Activated CD4-positive, CD25-positive, alpha-beta regulatory T cell treated with anti-CD3 and anti-CD28 coated beads, Interleukin-2, amount 50 U/mL, for 72 hours (primary cell): ENCODE results near the gene SLAIN2.
A peak's percentile ranks its signal among the peaks of the same experiment; 100 is the strongest.
"Not testable (repeated sequence)": the region's sequence is repeated elsewhere in the genome, so short reads cannot be mapped to it uniquely, and the experiment has no call there.

Experiments used
- DNase-seq: peaks from one replicate; pipeline ENCODE4 v3.0.0; 2021

The SLAIN2 gene

DNA sequence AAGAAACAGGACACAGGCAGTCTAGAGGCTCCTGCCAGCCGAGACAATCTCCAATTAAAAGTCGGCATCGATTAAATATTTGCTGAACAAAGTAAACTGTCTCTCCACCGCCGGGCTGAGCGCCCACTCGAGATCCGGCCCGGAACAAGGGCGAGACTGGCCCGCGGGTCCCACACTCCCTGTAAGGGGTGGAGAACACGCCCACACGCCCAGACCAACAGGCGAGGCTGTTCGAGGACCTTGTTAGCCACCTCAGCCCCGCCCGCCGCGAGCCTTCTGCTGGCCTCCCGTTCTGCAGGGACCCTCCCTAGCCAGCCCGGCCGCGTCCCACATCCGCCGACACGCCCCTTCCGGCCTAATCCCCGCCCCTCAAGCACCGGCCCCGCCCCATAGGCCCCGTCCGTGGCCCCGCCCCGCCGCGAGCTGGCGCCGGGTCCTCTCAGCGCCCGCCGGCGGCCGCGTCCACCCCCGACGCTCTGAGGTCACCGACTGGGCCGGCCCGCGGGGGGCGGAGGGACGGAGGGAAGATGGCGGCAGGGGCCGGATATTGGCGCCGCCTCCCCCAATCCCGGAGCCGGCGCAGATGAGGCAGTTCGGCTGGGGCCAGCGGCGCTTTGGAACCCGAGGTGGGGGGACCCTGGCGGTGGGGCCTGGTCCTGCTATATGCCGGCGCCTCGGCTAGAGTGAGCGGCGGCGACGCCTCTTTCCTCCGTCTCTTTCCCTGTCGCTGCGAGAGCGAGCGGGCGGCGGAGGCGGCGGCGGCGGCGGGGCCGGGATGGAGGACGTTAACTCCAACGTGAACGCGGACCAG is at the start of gene SLAIN2:
Gene SLAIN2 (plus strand): TSS at position 565 of the 811 bp plus-strand sequence. CDS start 211 bp downstream, at position 776.
- DNase-seq: peak; percentile 100

DNA sequence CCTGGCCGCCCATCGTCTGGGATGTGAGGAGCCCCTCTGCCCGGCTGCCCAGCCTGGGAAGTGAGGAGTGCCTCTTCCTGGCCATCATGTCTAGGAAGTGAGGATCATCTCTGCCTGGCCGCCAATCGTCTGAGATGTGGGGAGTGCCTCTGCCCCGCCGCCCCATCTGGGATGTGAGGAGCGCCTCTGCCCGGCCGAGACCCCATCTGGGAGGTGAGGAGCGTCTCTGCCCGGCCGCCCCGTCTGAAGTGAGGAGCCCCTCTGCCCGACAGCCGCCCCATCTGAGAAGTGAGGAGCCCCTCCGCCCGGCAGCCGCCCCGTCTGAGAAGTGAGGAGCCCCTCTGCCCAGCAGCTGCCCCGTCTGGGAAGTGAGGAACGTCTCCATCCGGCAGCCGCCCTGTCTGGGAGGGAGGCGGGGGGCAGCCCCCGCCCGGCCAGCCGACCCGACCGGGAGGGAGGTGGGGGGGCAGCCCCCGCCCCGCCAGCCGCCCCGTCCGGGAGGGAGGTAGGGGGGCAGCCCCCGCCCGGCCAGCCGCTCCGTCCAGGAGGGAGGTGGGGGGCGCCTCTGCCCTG is 49.0 kb upstream of the SLAIN2 start:
- DNase-seq: not testable (repeated sequence)

DNA sequence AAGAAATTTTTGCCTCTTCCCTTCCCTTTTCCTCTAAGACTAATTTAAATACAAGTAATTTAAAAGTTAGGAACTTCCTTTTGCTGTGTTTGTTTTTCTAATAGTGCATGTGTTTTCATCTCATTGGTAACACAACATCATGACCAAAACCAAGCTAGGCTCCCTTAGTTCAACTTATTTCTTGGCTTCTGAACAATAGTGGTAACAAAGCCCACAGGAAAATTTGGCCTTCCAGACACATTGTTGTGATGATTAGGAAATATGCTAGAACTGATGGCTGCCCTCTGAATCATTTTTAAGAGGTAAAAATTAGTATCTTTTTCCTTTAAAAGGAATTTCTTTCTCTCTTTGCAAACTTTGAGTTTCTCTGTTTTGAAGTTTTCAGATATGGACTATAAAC is 46.2 kb upstream of the SLAIN2 start:
- no peak for DNase-seq

DNA sequence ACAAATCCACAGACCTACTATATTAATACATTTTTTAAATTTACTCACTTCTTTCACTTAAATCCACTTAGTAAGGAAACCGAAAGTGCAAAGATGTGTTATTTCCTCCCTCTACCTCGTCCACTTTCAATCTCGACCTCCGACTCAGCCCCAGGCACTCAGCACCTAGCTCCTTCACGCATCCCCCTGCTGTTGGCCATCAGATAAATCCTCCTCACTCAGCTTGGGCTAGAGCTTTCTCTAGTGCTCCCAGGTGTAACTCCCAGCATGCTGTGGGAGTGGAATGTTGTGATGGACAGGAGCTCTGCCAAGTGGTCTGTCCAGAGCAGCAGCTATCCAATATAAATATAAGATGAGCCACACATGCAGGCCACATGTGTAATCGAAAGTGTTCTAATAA is 45.0 kb upstream of the SLAIN2 start:
- DNase-seq: no peak

DNA sequence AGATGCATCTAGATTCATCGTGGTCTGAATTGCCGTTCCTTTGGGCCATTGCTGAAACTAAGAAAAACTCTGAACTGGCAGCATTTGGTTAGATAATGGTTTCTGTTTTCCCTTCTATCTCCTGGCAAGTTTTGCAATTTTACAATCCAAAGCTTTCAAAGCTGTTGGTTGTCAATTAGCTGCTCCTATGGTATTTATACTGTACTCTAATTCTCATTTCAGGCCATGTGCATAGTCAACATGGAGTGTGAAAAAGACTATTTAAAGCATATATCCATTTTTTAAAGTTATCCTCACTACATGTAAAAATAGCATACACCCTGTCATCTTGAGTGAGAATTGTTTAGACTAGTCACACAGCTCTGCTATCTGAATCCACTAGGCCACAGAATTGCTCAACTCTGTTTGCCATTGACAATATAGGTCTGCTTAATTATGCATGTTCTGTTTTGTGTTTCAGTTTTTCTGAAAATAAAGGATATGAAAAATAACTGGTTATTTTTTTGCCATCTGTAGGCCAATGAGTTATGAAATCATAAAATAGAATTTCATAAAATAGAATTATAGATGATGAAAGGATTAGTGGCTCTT is 44.0 kb upstream of the SLAIN2 start:
- no peak for DNase-seq

DNA sequence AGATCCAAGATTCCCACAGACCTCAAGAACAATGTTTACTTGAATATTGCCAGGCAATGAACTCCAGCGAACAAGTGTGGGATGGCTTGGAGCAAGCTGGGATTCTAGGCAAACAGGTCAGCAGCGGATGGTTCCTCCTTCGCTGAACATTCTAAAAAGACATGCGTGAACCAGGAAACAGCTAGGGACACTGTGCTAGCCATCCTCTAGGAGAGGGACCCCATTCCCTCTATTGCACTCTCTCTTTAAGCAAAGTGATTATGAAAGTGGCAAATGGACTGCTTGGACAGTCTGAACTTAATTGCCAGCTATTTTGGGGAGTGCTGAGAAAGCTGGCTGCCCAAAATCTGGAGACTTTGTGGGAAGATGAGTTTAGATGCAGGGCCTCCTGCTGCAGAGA is 41.8 kb upstream of the SLAIN2 start:
- DNase-seq: no peak

DNA sequence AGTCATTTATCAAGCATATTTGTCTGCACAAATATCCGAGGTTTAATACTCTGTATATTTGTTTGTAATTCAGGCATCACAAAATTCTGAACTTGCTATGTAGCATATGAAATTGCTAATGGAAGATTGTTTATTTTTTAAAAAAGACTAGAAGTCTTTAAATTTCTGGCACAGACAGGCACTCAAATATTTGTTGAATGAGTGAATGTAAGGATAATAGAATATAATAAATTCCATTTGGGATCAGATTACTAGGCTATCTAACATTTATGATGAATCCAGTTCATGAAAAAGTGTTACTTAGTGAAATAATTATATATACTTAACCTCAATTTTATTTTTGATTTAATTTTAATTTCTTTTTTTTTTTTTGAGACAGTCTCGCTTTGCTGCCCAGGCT is 41.3 kb upstream of the SLAIN2 start:
- DNase-seq: no peak

DNA sequence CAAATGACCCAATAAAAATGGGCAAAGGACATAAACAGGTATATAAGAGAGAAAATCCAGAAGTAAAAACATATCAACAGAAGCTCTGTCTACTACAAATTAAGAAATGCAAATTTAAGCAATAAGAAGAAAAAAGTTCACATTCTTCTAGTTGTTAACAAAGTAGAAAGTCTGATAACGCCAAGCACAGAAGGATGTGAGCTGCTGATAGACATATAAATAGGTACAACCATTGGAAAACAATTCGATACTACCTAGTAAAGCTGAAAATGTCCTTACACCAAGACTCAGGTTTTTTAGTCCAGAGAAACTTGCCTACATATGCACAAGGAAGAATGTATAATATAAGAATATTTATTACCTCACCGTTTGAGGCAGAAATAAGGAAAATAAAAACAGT is 35.8 kb upstream of the SLAIN2 start:
- DNase-seq: no peak

DNA sequence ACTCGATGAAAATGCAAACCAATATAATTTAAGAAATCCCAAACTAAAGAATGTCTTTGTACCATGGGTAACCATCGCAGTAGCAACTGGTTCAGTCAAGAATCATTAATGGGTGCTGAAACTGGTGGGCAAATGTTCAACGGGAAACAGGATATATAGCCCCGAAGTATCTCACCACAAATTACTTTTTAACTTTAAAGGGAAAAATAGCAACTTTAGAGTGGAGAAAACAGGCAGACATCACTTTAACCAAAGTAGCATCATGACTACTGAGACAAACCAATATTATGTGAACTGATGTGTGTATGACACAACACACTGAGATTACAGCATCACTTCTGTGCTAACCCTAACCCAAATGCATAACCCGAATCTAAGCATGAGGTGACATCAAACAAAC is 33.8 kb upstream of the SLAIN2 start:
- no peak for DNase-seq

DNA sequence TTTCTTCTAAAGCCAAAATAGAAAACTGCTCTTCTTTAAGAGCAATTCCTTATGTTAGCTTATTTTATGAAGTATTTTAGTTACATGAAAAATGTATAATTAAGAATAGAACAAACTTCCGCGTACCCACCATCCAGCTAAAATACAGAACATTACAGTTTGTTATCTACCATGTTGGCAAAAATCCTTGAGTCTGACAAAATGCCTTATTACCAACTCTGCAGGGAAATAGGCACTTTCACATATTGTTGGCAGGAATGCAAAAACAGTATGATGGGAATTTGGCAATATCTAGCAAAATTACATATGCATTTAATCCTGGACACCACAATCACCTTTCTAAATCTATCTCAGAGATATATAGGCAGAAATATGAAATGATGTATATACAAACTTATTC is 32.4 kb upstream of the SLAIN2 start:
- DNase-seq: no peak

DNA sequence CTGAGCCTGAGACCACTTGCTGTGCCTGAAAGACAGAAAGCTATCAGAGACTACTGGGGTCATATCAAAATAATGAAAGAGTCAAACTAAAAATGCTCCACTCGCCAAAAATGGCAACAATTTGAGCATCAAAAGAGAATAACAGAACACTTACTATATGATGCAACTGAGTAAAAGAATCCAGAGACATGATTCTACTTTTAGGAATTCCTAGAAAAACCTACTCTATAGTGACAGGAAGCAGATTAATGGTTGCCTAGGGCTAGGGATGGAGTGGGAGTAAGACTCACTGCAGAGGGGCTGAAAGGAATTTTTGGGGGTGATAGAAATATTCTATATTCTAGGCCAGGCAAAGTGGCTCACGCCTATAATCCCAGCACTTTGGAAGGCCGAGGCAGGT is 29.4 kb upstream of the SLAIN2 start:
- no peak for DNase-seq

DNA sequence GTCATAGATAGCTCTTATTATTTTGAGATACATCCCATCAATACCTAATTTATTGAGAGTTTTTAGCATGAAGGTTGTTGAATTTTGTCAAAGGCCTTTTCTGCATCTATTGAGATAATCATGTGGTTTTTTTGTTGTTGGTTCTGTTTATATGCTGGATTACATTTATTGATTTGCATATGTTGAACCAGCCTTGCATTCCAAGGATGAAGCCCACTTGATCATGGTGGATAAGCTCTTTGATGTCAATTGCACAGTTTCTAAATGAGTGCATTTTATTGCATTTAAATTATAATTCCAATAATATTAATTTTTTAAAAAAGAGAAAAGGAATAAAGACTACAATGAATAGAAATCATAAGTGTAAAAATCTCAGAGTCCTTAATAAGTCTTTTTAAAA is 26.6 kb upstream of the SLAIN2 start:
- DNase-seq: not testable (repeated sequence)

DNA sequence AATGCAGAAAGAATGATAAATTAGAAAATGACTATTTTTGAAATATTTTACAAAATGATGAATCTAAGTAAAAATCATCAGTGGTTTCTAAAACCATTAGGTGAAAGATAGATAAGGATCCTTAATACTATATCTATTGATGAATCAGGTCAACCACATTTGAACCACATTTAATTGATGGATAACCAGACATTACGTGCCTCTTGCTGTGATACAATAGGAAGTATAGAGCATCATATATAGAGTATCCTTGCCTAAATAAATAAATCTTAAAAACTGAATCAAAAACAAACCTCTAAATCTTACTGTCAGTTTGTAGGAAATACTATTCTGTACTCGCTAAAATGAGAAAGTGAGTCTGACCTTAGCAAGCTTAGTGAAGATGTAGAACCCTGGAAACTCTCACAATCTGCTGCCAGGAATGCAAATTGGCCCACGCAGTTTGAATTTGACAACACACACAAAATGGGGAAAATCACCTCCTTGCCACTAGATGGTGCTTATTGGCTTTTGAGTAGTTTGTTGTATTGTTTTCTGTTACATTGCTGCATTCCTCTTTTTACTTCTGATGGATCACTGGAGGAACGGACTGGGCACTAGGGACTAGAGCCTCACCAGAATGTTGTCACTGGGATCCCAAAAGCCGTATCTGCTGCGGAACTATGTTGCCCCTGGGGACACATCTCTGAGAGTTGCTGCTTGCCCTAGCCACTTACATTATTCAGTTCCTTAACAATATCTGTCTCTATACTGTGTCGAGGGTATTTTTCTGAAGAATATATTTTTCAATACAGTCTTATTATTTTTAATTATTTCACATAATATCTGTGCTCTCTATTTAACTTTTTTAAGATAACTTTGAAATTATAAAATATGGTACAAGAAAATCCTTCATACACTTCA is 25.4 kb upstream of the SLAIN2 start:
- DNase-seq: no peak

DNA sequence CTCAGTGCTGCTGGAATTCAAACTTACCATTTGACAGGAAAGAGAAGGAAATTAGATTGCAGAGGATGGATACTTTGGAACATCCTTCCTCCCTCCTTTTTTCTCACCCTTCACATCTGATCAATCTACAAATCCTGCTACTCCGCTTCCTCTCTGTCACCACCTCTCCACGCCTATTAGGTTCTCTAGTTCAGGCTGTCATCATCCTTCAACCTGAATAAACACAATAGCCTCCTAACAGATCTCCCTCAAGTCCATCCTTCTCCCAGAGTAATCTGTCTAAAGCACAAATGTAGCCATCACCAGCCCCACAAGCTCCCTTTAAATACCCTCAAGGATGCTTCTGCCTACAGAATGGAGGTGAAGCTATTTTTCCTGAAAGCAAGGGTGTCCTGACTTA is 20.0 kb upstream of the SLAIN2 start:
- DNase-seq: no peak

DNA sequence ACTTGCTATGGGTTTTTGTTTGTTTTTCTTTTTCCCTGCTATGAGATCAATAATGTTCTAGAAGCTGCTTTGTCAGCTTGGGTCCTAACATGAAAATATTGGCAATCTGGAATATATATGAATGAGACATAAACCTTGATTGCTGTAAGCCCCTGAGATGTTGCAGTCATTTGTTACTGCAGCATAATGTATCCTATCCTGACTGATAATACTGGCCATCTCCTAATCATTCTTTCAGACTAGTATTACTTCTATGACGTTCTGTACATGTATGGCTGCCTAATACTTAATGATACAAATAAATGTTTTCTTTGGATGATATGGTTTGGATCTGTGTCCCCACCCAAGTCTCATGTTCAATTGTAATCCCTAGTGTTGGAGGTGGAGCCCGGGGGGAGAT is 19.3 kb upstream of the SLAIN2 start:
- DNase-seq: no peak

DNA sequence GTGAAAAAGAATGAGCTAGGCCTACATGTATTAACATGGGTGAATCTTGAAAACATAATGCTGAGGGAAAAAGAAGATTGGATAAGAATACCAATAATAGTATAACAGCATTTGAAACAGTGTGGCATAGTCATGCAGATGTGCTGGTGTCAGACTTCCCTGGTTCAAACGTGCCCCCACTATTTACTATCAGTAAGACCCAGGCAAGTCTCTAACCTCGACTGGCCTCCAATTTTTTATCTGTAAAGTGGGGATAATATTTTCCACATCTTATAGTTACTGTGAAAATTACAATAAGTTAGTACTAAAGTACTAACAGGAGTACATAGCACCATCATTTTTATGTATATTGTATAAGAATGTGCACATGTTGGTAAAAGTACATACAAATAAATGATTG is 17.0 kb upstream of the SLAIN2 start:
- no peak for DNase-seq

DNA sequence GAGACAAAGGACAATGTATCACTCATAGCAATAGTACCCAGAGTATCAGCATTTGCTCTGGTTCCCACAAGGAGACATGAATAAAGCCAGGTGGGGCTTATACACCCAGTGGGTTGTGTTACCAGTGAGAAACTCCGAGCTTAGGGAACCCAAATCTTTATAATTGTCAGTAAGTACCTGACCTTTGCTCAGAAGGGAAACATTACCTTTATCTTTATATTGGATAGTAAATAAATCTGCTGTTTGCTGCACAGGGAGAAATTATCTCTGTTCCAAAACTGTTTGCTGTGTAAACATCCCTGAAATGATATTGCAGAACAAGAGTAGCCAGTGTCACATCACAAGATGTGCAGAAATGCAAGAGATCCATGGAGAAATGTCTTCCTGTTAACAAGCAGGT is 12.1 kb upstream of the SLAIN2 start:
- DNase-seq: no peak

DNA sequence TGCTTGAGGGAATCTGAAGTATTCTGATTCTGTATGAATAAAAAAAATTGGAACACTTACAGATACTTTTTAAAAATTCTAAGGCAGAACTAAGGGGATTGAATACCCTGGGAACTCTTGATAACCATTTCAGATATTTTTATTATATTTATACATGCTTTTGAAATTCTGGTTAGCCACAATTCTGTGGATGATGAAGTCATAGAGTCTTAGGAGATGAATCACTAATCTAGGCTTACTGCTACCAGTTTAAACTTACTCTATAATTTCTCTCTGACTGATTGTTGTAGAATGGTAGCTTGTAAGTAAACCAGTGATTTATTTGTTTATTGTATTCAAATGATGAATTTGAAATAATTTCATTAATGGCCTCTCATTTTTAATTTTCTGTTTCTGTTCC is 11.4 kb upstream of the SLAIN2 start:
- no peak for DNase-seq

DNA sequence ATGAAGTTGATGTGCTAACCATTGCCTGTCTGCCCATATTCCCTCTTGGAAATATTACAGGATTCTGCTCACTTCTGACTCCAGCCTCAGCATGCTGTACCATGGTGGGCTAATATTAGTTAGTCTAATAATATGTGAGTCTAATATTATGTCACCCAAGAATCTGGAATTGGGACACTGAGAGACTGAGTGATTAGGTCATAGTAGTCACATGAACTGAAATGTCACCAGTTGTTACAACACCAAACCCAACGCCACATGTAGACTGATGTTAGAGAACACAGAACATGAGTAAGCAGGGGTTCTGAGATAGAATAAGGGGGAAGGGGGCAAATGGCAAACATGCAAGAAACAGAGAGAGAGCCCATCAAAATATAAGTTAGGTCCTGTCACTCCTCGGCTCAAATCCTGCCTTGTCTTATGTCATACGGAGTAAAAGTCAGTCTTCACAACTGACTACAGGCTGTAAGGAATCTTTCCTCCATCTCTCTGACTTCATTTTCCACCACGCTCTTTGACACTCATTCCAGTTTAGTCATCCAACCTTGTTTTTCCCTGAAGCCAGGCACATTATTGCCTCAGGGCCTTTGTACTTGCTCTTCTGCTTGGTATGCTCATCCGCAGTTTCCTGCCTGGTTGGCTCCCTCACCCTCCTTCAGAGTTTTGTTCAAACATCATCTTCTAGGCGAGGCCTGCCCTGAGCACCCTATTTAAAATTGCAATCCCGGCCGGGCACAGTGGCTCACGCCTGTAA is 9.6 kb upstream of the SLAIN2 start:
- DNase-seq: no peak

DNA sequence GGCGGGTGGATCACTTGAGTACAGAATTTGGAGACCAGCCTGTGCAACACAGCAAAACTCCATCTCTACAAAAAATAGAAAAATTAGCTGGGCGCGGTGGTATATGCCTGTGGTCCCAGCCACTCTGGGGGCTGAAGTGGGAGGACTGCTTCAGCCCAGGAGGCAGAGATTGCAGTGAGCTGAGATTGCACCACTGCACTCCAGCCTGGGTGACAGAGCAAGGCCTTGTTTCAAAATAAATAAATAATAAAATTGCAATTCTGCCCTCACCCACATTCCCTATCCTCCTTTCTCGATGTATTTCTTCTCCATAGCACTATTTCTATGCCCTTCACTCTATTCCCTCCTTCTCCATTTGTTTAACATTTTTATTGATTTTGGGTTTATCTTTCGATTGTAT is 8.7 kb upstream of the SLAIN2 start:
- DNase-seq: no peak

DNA sequence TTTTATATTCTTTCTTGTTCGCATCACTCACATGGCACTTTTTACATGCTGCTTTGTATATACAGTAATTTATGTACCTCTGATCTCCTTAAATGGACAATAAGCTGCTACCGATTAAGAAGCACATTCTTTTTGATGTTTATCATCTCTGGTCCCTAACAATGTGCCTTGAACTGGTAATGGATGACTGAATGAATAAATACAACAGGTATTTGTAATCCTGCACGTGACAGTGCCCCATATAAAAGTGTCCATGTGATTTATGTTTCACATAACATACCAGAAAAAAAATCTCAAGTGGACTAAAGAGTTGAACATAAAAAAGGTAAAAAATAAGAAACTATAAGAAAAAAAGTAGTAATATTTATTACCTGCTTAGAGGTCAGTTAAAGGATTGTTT is 7.7 kb upstream of the SLAIN2 start:
- no peak for DNase-seq

DNA sequence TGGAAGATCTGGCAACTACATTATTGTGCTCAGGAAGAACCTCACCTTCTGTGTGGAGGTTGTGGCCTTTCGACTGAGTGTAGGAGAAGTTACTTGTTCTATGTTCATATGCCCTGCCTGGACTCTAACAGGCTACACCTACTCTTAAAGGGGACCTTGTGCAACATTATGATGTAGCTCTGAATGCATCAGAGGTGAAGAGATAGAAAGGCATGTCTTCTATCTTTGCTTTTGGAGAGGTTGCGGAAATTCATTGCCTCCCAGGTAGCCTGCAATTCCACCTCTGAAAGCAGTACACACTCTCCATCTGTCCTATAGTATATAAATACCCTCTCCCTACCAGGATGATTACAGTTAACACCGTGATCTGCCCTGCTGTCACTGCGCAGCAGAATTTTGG is 7.1 kb upstream of the SLAIN2 start:
- no peak for DNase-seq

DNA sequence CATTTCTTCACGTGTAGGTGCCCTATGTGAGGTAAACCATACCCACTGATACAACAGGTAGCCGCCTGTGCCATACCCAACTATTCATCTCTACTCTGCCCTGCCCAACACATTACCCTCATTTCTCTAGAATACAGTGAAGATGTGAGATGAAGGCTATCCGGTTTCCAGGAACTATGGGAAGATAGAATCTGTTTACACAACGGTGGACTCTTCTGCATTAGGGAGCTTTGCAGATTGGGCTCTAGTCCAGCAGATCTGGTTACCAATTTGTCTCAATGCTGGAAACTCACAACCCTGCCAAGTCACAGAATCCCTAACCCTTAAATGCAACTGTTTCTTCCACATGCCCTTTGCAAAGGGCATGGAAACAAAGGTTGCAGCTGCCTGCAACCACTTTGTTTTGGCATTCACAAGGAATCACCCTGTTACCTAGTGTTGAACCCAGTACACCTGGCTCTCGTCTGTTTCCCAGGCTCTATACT is 6.4 kb upstream of the SLAIN2 start:
- DNase-seq: no peak
